Measurements from ENCODE around the gene DNER.

DNER gene

GRCh38 chr2:229629039-229629438 lies 85.3 kb downstream of the DNER start:
- TF ChIP-seq CTCF (conservative IDR thresholded peaks at IDR 0.05; ENCODE audit: low read depth, low read length): no peak
- Histone ChIP-seq H3K27me3 (ENCODE audit: insufficient read depth, low read depth) (no peaks in the 10 kb centered on the region), H2AFZ (ENCODE audit: low read depth) (no peak overlapping the region), H4K20me1 (ENCODE audit: insufficient read depth) (no peaks in the 10 kb centered on the region), H3K27ac (no peak overlapping the region), H3K4me1 (ENCODE audit: low read depth, poor library complexity, severe bottlenecking) (no peaks in the 10 kb centered on the region), H3K36me3 (ENCODE audit: insufficient read depth) (no peaks in the 10 kb centered on the region), H3K79me2 (ENCODE audit: insufficient read depth, low read depth) (no peaks in the 10 kb centered on the region), H3K4me2 (no peak overlapping the region), H3K9ac (no peak overlapping the region), H3K4me3 (IDR thresholded peaks at IDR 0.05; ENCODE audit: insufficient read depth, low read depth, low read length) (no peak overlapping the region)

- no peak for TF ChIP-seq CTCF (conservative IDR thresholded peaks at IDR 0.05; ENCODE audit: low read depth, low read length)
- H3K4me3 ChIP-seq (IDR thresholded peaks at IDR 0.05; ENCODE audit: insufficient read depth, low read depth, low read length): no peak overlapping the region
- no peak overlapping the region for H2AFZ ChIP-seq (ENCODE audit: low read depth)
- H3K27ac ChIP-seq: no peak overlapping the region
- no peak overlapping the region for H3K4me2 ChIP-seq
- no peaks in the 10 kb centered on the region for H3K36me3 ChIP-seq (ENCODE audit: insufficient read depth)
- H3K4me1 ChIP-seq (ENCODE audit: low read depth, poor library complexity, severe bottlenecking): no peaks in the 10 kb centered on the region
- H3K9ac ChIP-seq: no peak overlapping the region
- H3K27me3 ChIP-seq (ENCODE audit: insufficient read depth, low read depth): no peaks in the 10 kb centered on the region
- H4K20me1 ChIP-seq (ENCODE audit: insufficient read depth): no peaks in the 10 kb centered on the region
- no peaks in the 10 kb centered on the region for H3K79me2 ChIP-seq (ENCODE audit: insufficient read depth, low read depth)
Measured at GRCh38 chr2:229627728-229628127, 86.6 kb downstream of the DNER start.

GRCh38 chr2:229622495-229623355 lies 91.6 kb downstream of the DNER start:
- H3K4me1 ChIP-seq (ENCODE audit: low read depth, poor library complexity, severe bottlenecking): no peaks in the 10 kb centered on the region
- H3K79me2 ChIP-seq (ENCODE audit: insufficient read depth, low read depth): no peaks in the 10 kb centered on the region
- no peaks in the 10 kb centered on the region for H3K27me3 ChIP-seq (ENCODE audit: insufficient read depth, low read depth)
- H4K20me1 ChIP-seq (ENCODE audit: insufficient read depth): no peaks in the 10 kb centered on the region
- no peak for TF ChIP-seq CTCF (conservative IDR thresholded peaks at IDR 0.05; ENCODE audit: low read depth, low read length)
- H3K4me2 ChIP-seq: no peak overlapping the region
- H3K9ac ChIP-seq: no peak overlapping the region
- no peak overlapping the region for H3K27ac ChIP-seq
- no peaks in the 10 kb centered on the region for H3K36me3 ChIP-seq (ENCODE audit: insufficient read depth)
- H3K4me3 ChIP-seq (IDR thresholded peaks at IDR 0.05; ENCODE audit: insufficient read depth, low read depth, low read length): no peak overlapping the region
- no peak overlapping the region for H2AFZ ChIP-seq (ENCODE audit: low read depth)

DNA sequence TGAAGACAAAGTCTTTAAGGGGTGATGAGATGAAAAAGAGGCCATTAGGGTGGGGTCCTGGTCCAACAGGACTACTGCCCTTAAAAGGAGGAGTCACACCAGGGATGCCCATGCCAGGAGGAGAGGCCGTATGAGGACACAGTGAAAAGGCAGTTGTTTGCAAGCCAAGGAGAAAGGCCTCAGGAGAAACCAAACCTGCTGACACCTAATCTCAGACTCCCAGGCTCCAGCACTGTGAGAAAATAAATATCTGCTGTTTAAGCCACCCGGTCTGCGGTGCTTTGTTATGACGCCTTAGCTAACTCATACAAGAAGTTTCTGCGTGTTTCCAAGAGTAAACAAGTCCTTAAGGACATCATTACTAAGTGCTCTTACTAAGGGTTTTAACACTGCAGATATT lies 93.6 kb downstream of the DNER start:
- no peak overlapping the region for H2AFZ ChIP-seq (ENCODE audit: low read depth)
- H3K4me3 ChIP-seq (IDR thresholded peaks at IDR 0.05; ENCODE audit: insufficient read depth, low read depth, low read length): no peak overlapping the region
- no peak overlapping the region for H3K27ac ChIP-seq
- no peaks in the 10 kb centered on the region for H3K36me3 ChIP-seq (ENCODE audit: insufficient read depth)
- H4K20me1 ChIP-seq (ENCODE audit: insufficient read depth): no peaks in the 10 kb centered on the region
- TF ChIP-seq CTCF (conservative IDR thresholded peaks at IDR 0.05; ENCODE audit: low read depth, low read length): no peak
- H3K9ac ChIP-seq: no peak overlapping the region
- H3K27me3 ChIP-seq (ENCODE audit: insufficient read depth, low read depth): no peaks in the 10 kb centered on the region
- no peak overlapping the region for H3K4me2 ChIP-seq
- H3K79me2 ChIP-seq (ENCODE audit: insufficient read depth, low read depth): no peaks in the 10 kb centered on the region
- no peaks in the 10 kb centered on the region for H3K4me1 ChIP-seq (ENCODE audit: low read depth, poor library complexity, severe bottlenecking)
